MM.1S (cell line): ENCODE data around the gene FIBIN.

Source experiments
- DNase-seq: peaks from one replicate; pipeline ENCODE4 v3.0.0-alpha.2; 2015
- H2AFZ ChIP-seq: fragments of 300-600 bp; sonication (generic); 2 replicates; pipeline ENCODE4 v1.6.0; 2016; ENCODE audit warnings: antibody characterized with exemption, low read length
- H3F3A ChIP-seq: fragments of 300-600 bp; sonication (generic); 2 replicates; pipeline ENCODE4 v1.6.1; 2016; ENCODE audit warnings: mild to moderate bottlenecking, antibody characterized with exemption, low read length, moderate library complexity, mixed read lengths; ENCODE audit not compliant: insufficient read depth
- H3K27ac ChIP-seq: fragments of 300-600 bp; sonication (generic); 2 replicates; pipeline ENCODE4 v1.5.1; 2016; ENCODE audit warnings: mild to moderate bottlenecking, low read length
- H3K27me3 ChIP-seq: fragments of 300-600 bp; sonication (generic); replicated peaks from 2 replicates; pipeline ENCODE4 v1.6.0; 2016; ENCODE audit warnings: low read length; ENCODE audit not compliant: insufficient read depth
- H3K36me3 ChIP-seq: fragments of 300-600 bp; sonication (generic); replicated peaks from 2 replicates; pipeline ENCODE4 v1.6.1; 2016; ENCODE audit warnings: mild to moderate bottlenecking, low read length, mixed read lengths; ENCODE audit not compliant: insufficient read depth
- H3K4me1 ChIP-seq: fragments of 300-600 bp; sonication (generic); 2 replicates; pipeline ENCODE4 v1.6.1; 2016; ENCODE audit warnings: low read length, mixed read lengths
- H3K4me2 ChIP-seq: fragments of 300-600 bp; sonication (generic); 2 replicates; pipeline ENCODE4 v1.6.0; 2016; ENCODE audit warnings: low read depth, low read length
- H3K4me3 ChIP-seq: fragments of 300-600 bp; sonication (generic); 2 replicates; pipeline ENCODE4 v1.5.1; 2016; ENCODE audit warnings: low read length, mixed read lengths
- H3K79me2 ChIP-seq: fragments of 300-600 bp; sonication (generic); 2 replicates; pipeline ENCODE4 v1.6.1; 2016; ENCODE audit warnings: mixed run types, low read length, mixed read lengths
- H3K9ac ChIP-seq: fragments of 300-600 bp; sonication (generic); 2 replicates; pipeline ENCODE4 v1.6.1; 2016; ENCODE audit warnings: low read length, mixed read lengths
- H3K9me2 ChIP-seq: fragments of 300-600 bp; sonication (generic); replicated peaks from 2 replicates; pipeline ENCODE4 v1.6.1; 2016; ENCODE audit warnings: mild to moderate bottlenecking, low read length, mixed read lengths; ENCODE audit not compliant: insufficient read depth
- H3K9me3 ChIP-seq: fragments of 300-600 bp; sonication (generic); replicated peaks from 2 replicates; pipeline ENCODE4 v1.6.1; 2016; ENCODE audit warnings: mild to moderate bottlenecking, low read length, mixed read lengths; ENCODE audit not compliant: insufficient read depth
- H4K20me1 ChIP-seq: fragments of 300-600 bp; sonication (generic); 2 replicates; pipeline ENCODE4 v1.6.1; 2016; ENCODE audit warnings: mild to moderate bottlenecking, low read length, moderate library complexity, mixed read lengths; ENCODE audit not compliant: insufficient read depth
- CTCF ChIP-seq: fragments of 300-600 bp; sonication (generic); IDR thresholded peaks from 2 replicates; pipeline ENCODE4 v1.5.1; 2016; ENCODE audit warnings: antibody characterized with exemption, low read length, mixed read lengths
- EZH2 ChIP-seq: fragments of 300-600 bp; sonication (generic); optimal IDR thresholded peaks from 2 replicates; pipeline ENCODE3; 2017; ENCODE audit warnings: low read depth, mild to moderate bottlenecking, antibody characterized with exemption, low read length, mixed read lengths
- EZH2phosphoT487 ChIP-seq: fragments of 300-600 bp; sonication (generic); IDR thresholded peaks from 2 replicates; pipeline ENCODE4 v1.6.1; 2018; ENCODE audit warnings: antibody characterized with exemption, low read length

FIBIN gene

GRCh38 chr11:27040302-27041115, 46.6 kb downstream of the FIBIN start, which contains the start of gene BBOX1:
Gene BBOX1, plus strand, starts transcription at chr11:27040815. Its CDS starts 14,616 bp downstream, at chr11:27055431.
- H3F3A ChIP-seq, result no peaks in the 10 kb centered on the region
- TF ChIP-seq CTCF (no peak), EZH2phosphoT487 (no peak), EZH2 (no peak)
- H3K4me1 ChIP-seq, result no peaks in the 10 kb centered on the region
- H2AFZ ChIP-seq, result no peak within 1 kb of the TSS
- H3K79me2 ChIP-seq, result no peaks in the 10 kb centered on the region
- no peak for DNase-seq
- H3K9ac ChIP-seq, result no peak within 1 kb of the TSS
- no peaks in the 10 kb centered on the region for H3K36me3 ChIP-seq
- H3K9me2 ChIP-seq, result no peaks in the 10 kb centered on the region
- H3K4me3 ChIP-seq, result no peak within 1 kb of the TSS
- no peak within 1 kb of the TSS for H3K4me2 ChIP-seq
- H3K9me3 ChIP-seq, result no peaks in the 10 kb centered on the region
- no peaks in the 10 kb centered on the region for H3K27me3 ChIP-seq
- no peak within 1 kb of the TSS for H3K27ac ChIP-seq
- no peaks in the 10 kb centered on the region for H4K20me1 ChIP-seq

GRCh38 chr11:27041141-27041899, 47.4 kb downstream of the FIBIN start:
- DNase-seq, result no peak
- Histone ChIP-seq H3K4me2 (no peak overlapping the region), H3K27ac (no peak overlapping the region)

More at GRCh38 chr11:27041141-27041899, 47.4 kb downstream of the FIBIN start:
- Histone ChIP-seq H3K9me3 (no peaks in the 10 kb centered on the region), H3K4me3 (no peak overlapping the region), H3K9me2 (no peaks in the 10 kb centered on the region), H3K4me1 (no peaks in the 10 kb centered on the region), H3K36me3 (no peaks in the 10 kb centered on the region), H3K27me3 (no peaks in the 10 kb centered on the region), H3K9ac (no peak overlapping the region), H4K20me1 (no peaks in the 10 kb centered on the region), H2AFZ (no peak overlapping the region), H3F3A (no peaks in the 10 kb centered on the region), H3K79me2 (no peaks in the 10 kb centered on the region)
- TF ChIP-seq EZH2 (no peak), EZH2phosphoT487 (no peak), CTCF (no peak)
